Kidney epithelial cell (primary cell): ENCODE measurements around the gene CYB561D1. TPM values are rescaled to one million over a fixed set of nuclear protein-coding genes. Genes with fewer than 3 reads are reported as not detected.

ENCODE experiments used
- DNase-seq: peaks from one replicate; pipeline ENCODE4 v3.0.0-alpha.2; 2010; ENCODE audit warnings: low read depth
- H3K27me3 ChIP-seq: 2 replicates; pipeline ENCODE4 v1.6.0; 2011; ENCODE audit warnings: low read length; ENCODE audit not compliant: control insufficient read depth, insufficient read depth
- H3K36me3 ChIP-seq: 2 replicates; pipeline ENCODE4 v1.5.1; 2011; ENCODE audit warnings: low read length; ENCODE audit not compliant: control insufficient read depth, insufficient read depth
- H3K4me3 ChIP-seq: 2 replicates; pipeline ENCODE4 v1.5.1; 2011; ENCODE audit warnings: low read depth, mild to moderate bottlenecking, control low read depth, low read length
- CTCF ChIP-seq: IDR thresholded peaks from 2 replicates; pipeline ENCODE4 v1.5.1; 2011; ENCODE audit warnings: mild to moderate bottlenecking, moderate library complexity, low read length, control low read depth, inconsistent platforms; ENCODE audit not compliant: insufficient read depth, poor library complexity, severe bottlenecking
- total RNA-seq: library from RNA; depleted of rRNA; stranded (reverse); fragments of >200 nt; gene quantifications from 2 replicates; pipeline ENCODE4 v1.2.3, GENCODE V29; 2015

CYB561D1 gene
- total RNA-seq, 1 donor from 2014 or later = 13.0 TPM

DNA sequence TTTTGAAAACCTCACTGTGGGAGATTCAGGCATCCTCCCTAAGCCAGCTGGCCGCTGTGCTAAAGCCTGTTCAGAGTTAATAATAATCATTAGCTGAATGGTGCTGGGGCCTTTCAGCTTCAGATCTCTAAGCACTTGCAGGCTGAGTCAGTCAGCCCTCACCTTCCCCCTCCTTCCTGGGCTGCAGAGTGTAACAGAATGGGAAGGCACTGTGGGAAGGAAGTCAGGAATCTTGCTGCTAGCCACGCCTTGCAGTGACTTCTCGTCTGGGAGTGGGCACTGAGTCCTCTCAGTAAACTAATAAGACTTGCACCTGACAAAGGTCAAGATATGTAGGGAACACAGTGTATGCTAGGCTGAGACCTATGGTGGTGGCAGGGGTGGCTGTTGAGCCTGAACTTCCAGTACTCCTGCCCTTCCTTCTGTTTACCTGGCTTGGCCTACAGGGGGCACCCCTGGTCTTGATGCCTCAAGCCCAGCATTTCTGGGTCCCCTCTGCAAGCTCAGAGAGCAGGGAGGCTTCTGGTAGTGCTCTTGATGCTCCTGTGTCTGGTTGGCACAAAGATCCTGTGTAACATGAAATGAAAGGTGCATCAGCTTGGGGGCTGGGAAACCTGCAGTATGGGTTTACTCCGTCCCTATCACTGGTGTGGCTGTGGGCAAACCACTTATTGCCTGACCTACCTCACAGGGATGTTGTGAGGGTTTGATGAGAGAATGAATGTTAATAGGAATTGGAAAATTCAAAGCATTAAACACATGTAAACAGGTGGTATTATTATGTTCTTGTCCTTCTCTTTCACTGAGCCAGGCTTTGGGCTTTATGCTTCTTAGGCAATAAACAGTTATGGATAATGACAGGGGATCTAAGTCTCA lies 6.0 kb downstream of the CYB561D1 start:
- TF ChIP-seq CTCF = peak; percentile 68
- Histone ChIP-seq H3K4me3 (no peak overlapping the region), H3K36me3 (peaks cover 2% of the 10 kb centered on the region), H3K27me3 (no peaks in the 10 kb centered on the region)
- peak; percentile 74 for DNase-seq

DNA sequence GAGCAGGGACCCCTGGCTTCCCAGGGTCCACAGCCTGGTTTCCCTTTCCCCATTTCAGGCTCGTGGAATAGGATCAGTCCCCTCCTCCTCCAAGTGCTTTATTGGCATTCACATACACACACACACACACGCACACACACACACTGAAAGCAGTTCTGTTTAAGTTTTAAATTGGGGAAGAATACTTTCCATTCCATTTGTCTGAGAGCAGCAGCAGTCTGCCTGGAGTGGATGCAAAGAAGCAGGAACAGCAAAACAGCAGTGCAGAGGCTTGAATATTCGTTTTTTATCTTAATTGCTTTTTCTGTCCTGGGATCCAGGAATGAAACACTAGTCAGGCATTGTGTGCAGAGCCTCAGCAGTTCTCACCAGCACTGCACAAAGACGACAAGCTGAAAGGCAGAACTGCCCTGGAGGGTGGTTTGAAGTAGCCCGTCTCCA lies 7.1 kb downstream of the CYB561D1 start:
- Histone ChIP-seq H3K4me3 (no peak overlapping the region), H3K36me3 (no peaks in the 10 kb centered on the region), H3K27me3 (no peaks in the 10 kb centered on the region)
- DNase-seq = no peak
- no peak for TF ChIP-seq CTCF

DNA sequence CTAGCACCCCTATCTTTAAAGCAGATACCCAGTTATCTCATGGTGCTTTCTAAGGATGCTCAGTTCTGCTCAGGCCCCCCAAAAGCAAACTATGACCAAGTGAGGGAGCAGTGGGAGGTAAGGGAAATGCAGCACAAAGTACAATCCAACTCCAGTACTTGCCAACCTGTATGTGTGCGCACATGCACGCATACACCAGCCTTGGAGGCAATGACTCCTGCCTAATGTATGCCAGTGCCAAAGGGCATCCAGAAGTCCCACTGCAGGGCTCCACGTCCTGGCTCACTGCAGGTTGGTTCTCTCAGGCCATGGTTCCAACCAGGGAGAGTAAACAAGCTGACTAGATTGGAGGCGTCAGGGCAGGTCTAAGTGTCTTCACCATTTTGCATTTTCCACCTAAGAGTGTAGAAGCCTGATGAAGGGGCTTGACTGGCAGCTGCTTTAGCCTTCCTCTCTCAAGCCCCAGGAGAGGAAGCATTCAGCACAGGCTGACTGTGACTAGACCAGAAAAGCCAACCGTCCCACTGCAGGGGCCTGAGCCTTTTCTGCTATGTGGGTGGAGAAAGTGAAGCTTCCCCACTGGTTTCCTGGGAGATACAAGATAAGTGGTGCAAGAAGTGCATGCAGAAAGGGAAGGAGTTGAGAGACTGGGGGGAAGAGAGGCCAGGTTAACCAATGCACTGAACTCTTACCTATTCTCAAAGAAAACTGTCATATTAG lies 7.9 kb downstream of the CYB561D1 start:
- Histone ChIP-seq H3K27me3 (no peaks in the 10 kb centered on the region), H3K4me3 (no peak overlapping the region), H3K36me3 (no peaks in the 10 kb centered on the region)
- no peak for TF ChIP-seq CTCF
- DNase-seq = no peak

DNA sequence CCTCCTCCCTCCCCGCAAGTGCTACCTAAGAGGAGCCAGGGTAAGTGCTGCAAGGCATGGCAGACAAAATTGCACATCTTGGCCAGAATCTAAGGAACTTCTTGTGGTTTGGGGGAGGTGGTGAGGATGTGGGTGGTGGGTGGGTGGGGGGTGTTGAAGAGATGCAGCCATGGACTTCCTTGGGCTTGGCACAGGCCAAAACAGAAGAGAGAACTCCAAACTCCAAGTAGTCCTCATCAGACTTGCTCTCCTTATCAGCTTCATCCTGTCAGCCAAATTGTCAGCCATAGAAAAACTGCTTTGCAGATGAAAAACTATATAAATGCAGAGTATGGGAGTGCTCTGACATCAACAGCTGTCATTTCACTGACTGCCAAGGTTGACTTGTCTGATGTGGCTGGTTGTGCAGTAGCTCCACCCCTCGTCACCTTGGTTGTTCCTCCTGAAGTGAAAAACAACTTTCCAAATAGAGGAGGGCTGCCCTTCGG lies 8.5 kb downstream of the CYB561D1 start:
- Histone ChIP-seq H3K4me3 (no peak overlapping the region), H3K36me3 (no peaks in the 10 kb centered on the region), H3K27me3 (no peaks in the 10 kb centered on the region)
- TF ChIP-seq CTCF = no peak
- no peak for DNase-seq

GRCh38 chr1:109503935-109504334 lies 10.0 kb downstream of the CYB561D1 start:
- DNase-seq = no peak
- TF ChIP-seq CTCF = no peak
- H3K4me3 ChIP-seq = no peak overlapping the region
- H3K36me3 ChIP-seq = no peaks in the 10 kb centered on the region
- H3K27me3 ChIP-seq = no peaks in the 10 kb centered on the region
